HL-60 (cell line): ENCODE measurements around the gene APBA2.

Experiments used
- DNase-seq, 2 experiments: peaks; one replicate each; pipeline ENCODE4 v3.0.0-alpha.2; 2010 to 2020; ENCODE audit warnings: low read depth in 1 of 2, low spot score in 1 of 2
- H3K27ac ChIP-seq: fragments of 250-450 bp; sonication (Bioruptor Pico); replicated peaks from 2 replicates; pipeline ENCODE4 v1.5.1; 2020; ENCODE audit warnings: mild to moderate bottlenecking, moderate library complexity
- H3K27me3 ChIP-seq: fragments of 250-450 bp; sonication (Bioruptor Pico); 2 replicates; pipeline ENCODE4 v1.5.1; 2021; ENCODE audit warnings: mild to moderate bottlenecking, moderate library complexity; ENCODE audit not compliant: insufficient read depth, poor library complexity, severe bottlenecking
- H3K4me3 ChIP-seq: replicated peaks from 2 replicates; pipeline ENCODE4 v1.5.1; 2011; ENCODE audit warnings: mild to moderate bottlenecking, control low read depth, low read length; ENCODE audit not compliant: insufficient read depth
- CTCF ChIP-seq: IDR thresholded peaks from one replicate; pipeline ENCODE4 v1.5.1; 2011; ENCODE audit warnings: low read length, control low read depth, inconsistent platforms; ENCODE audit not compliant: insufficient read depth
- GABPA ChIP-seq: IDR thresholded peaks from 2 replicates; pipeline ENCODE4 v1.6.1; 2012; ENCODE audit warnings: low read depth
- POLR2AphosphoS5 ChIP-seq: IDR thresholded peaks from 2 replicates; pipeline ENCODE4 v1.6.1; 2012; ENCODE audit warnings: low read depth
- REST ChIP-seq: IDR thresholded peaks from 2 replicates; pipeline ENCODE4 v1.6.1; 2012; ENCODE audit warnings: low read depth; ENCODE audit not compliant: insufficient replicate concordance
- SPI1 ChIP-seq: IDR thresholded peaks from 2 replicates; pipeline ENCODE4 v1.6.1; 2012; ENCODE audit warnings: low read depth, mild to moderate bottlenecking, borderline replicate concordance

The APBA2 gene

GRCh38 chr15:29032229-29032625 is 146.5 kb downstream of the APBA2 start:
- Histone ChIP-seq H3K27ac (no peak overlapping the region), H3K27me3 (no peaks in the 10 kb centered on the region), H3K4me3 (no peak overlapping the region)
- TF ChIP-seq REST (no peak), GABPA (no peak), POLR2AphosphoS5 (no peak), CTCF (no peak), SPI1 (no peak)
- DNase-seq: no peak

GRCh38 chr15:29032751-29033150 is 147.0 kb downstream of the APBA2 start:
- no peak for DNase-seq
- Histone ChIP-seq H3K27ac (no peak overlapping the region), H3K4me3 (no peak overlapping the region), H3K27me3 (no peaks in the 10 kb centered on the region)
- TF ChIP-seq REST (no peak), SPI1 (no peak), GABPA (no peak), POLR2AphosphoS5 (no peak), CTCF (no peak)

- no peaks in the 10 kb centered on the region for H3K27me3 ChIP-seq
- TF ChIP-seq SPI1 (no peak), GABPA (no peak), POLR2AphosphoS5 (no peak), REST (no peak), CTCF (no peak)
- no peak overlapping the region for H3K4me3 ChIP-seq
- no peak for DNase-seq
- no peak overlapping the region for H3K27ac ChIP-seq
Observed at GRCh38 chr15:29034151-29034550, 148.4 kb downstream of the APBA2 start.
